ENCODE measurements around the gene NUCKS1. TPM values are rescaled to one million over a fixed set of nuclear protein-coding genes. Genes with fewer than 3 reads are reported as not detected.

NUCKS1 gene
- polyA plus RNA-seq, 1 donor from 2014 or later, result 134 TPM

DNA sequence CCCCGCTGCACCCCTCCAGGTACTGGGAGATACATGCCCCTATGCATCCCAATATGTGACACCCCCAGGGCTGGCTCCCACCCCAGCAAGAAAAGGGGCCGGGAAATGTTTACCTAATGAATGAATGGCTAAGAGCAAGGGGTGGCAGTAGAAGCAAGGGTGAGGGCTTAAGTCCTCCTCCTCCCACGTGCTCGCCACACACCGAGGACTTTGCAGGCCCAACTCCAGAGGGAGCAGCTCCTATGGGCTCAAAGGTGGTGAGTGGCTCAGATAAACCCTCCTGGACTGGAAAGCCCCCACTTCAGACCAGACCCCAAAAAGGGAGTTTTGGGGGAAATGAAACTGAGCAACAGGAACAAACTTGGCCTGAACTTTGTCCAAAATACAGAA, 81.0 kb downstream of the NUCKS1 start:
- no peak overlapping the region for H3K27ac ChIP-seq (ENCODE audit: low read length)

DNA sequence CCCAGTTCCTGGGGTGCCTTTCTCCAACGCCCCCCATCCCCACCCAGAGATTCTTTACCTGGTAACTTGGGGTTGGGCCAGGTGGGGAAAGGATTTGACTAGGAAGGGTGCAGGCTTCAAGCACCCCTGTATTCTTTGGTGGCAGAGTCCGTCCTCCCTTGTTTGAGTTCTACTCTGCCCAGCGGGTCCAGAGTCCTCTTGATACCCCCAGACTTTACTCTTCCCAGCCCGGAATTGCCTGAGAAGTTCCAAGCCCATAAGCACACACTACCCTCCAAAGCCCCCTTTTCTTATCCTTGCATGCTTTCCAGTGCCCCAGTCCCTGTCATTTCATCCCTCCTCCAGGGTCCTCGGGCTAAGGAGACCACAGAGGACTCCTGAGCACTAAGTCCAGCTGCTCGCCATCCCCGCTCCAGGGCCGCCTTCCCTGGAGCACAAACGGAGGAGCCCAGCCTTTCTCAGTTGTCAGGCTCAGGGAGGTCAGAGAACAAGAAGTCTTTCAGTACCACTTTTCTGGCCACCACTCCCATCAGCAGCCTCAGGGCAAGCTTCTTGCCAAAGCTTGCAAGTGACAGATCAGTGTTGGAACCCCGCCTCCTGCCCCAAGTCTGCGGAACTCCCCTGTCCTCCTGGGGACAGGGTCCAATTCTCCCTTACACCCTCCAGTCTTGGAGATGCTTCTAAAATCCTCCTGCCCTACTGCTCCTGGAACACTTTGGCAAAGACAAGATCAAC, 81.9 kb downstream of the NUCKS1 start:
- TF ChIP-seq POLR2AphosphoS5 (IDR thresholded peaks at IDR 0.05), result no peak
- TF ChIP-seq, protein P1, sequence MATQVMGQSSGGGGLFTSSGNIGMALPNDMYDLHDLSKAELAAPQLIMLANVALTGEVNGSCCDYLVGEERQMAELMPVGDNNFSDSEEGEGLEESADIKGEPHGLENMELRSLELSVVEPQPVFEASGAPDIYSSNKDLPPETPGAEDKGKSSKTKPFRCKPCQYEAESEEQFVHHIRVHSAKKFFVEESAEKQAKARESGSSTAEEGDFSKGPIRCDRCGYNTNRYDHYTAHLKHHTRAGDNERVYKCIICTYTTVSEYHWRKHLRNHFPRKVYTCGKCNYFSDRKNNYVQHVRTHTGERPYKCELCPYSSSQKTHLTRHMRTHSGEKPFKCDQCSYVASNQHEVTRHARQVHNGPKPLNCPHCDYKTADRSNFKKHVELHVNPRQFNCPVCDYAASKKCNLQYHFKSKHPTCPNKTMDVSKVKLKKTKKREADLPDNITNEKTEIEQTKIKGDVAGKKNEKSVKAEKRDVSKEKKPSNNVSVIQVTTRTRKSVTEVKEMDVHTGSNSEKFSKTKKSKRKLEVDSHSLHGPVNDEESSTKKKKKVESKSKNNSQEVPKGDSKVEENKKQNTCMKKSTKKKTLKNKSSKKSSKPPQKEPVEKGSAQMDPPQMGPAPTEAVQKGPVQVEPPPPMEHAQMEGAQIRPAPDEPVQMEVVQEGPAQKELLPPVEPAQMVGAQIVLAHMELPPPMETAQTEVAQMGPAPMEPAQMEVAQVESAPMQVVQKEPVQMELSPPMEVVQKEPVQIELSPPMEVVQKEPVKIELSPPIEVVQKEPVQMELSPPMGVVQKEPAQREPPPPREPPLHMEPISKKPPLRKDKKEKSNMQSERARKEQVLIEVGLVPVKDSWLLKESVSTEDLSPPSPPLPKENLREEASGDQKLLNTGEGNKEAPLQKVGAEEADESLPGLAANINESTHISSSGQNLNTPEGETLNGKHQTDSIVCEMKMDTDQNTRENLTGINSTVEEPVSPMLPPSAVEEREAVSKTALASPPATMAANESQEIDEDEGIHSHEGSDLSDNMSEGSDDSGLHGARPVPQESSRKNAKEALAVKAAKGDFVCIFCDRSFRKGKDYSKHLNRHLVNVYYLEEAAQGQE (IDR thresholded peaks at IDR 0.05; ENCODE audit: borderline replicate concordance), result no peak
- no peak for TF ChIP-seq EP300 (conservative IDR thresholded peaks at IDR 0.05; ENCODE audit: poor library complexity, severe bottlenecking)
- TF ChIP-seq TAF1 (IDR thresholded peaks at IDR 0.05; ENCODE audit: low read depth), result no peak
- no peak for TF ChIP-seq SMC3 (conservative IDR thresholded peaks at IDR 0.05; ENCODE audit: poor library complexity)
- H3K36me3 ChIP-seq (ENCODE audit: insufficient read depth, low read length), result no peaks in the 10 kb centered on the region
- no peaks in the 10 kb centered on the region for H4K20me1 ChIP-seq (ENCODE audit: insufficient read depth)
- no peak overlapping the region for H2AFZ ChIP-seq (ENCODE audit: low read depth, low read length)
- no peaks in the 10 kb centered on the region for H3K9me3 ChIP-seq (ENCODE audit: low read length)
- H3F3A ChIP-seq (ENCODE audit: insufficient read depth, low read length, poor library complexity, severe bottlenecking), result peaks cover 5% of the 10 kb centered on the region
- no peaks in the 10 kb centered on the region for H3K9me2 ChIP-seq (ENCODE audit: insufficient read depth, low read length)
- peaks cover 3% of the 10 kb centered on the region for H3K79me2 ChIP-seq (replicated peaks; ENCODE audit: insufficient read depth, low read length)
- H3K4me2 ChIP-seq (ENCODE audit: low read length), result no peak overlapping the region
- no peak overlapping the region for H3K27ac ChIP-seq (ENCODE audit: low read length)
- no peak overlapping the region for H3K4me3 ChIP-seq (ENCODE audit: low read length)
- no peak overlapping the region for H3K9ac ChIP-seq (ENCODE audit: low read length)
- no peaks in the 10 kb centered on the region for H3K27me3 ChIP-seq (ENCODE audit: insufficient read depth, low read depth, low read length)

More for the DNA sequence above, 81.0 kb downstream of the NUCKS1 start:
- H4K20me1 ChIP-seq (ENCODE audit: insufficient read depth), result no peaks in the 10 kb centered on the region
- no peak overlapping the region for H3K4me3 ChIP-seq (ENCODE audit: low read length)
- no peaks in the 10 kb centered on the region for H3K36me3 ChIP-seq (ENCODE audit: insufficient read depth, low read length)
- no peaks in the 10 kb centered on the region for H3K27me3 ChIP-seq (ENCODE audit: insufficient read depth, low read depth, low read length)
- peaks cover 3% of the 10 kb centered on the region for H3K79me2 ChIP-seq (replicated peaks; ENCODE audit: insufficient read depth, low read length)
- TF ChIP-seq POLR2AphosphoS5 (IDR thresholded peaks at IDR 0.05), result no peak
- TF ChIP-seq SMC3 (conservative IDR thresholded peaks at IDR 0.05; ENCODE audit: poor library complexity), result no peak
- TF ChIP-seq TAF1 (IDR thresholded peaks at IDR 0.05; ENCODE audit: low read depth), result no peak
- TF ChIP-seq RAD21 (conservative IDR thresholded peaks at IDR 0.05), result no peak
- H2AFZ ChIP-seq (ENCODE audit: low read depth, low read length), result no peak overlapping the region
- H3K9me2 ChIP-seq (ENCODE audit: insufficient read depth, low read length), result no peaks in the 10 kb centered on the region
- H3K4me2 ChIP-seq (ENCODE audit: low read length), result no peak overlapping the region
- H3K9me3 ChIP-seq (ENCODE audit: low read length), result no peaks in the 10 kb centered on the region
- H3F3A ChIP-seq (ENCODE audit: insufficient read depth, low read length, poor library complexity, severe bottlenecking), result peaks cover 5% of the 10 kb centered on the region
- no peak overlapping the region for H3K9ac ChIP-seq (ENCODE audit: low read length)

DNA sequence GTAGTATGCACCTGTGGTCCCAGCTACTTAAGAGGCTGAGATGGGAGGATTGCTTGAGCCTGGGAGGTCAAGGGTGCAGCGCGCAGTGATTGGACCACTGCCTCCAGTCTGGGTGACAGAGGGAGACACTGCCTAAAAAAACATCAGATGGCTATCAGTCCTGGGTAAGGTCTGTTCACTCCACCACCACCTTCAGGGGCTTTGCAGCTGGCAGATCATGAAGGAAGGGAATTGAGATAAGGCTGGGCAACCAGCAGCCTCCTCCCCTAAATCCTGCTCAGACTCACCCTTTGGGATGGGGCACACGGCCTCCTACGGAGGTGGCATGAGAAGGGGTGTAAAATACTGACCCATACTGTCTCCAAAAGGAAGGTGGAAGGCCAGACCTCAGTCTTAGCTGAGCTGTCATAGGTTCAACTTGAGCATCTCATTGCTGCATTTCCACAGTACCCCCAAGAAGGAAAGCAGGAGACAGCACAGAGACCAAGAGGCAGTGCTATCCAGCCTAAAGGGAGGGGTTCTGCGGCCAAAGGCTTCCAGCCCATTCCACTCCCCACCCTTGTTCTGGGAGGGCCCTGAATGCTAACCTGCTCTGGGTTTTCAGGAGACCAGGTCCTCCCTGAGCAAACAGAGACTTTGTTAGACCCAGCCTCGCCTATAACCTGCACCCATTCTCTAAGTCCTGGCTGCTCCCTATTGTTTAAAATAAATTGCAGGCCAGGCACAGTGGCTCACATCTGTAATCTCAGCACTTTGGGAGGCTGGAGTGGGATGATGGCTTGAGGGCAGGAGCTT, 83.4 kb downstream of the NUCKS1 start:
- no peak overlapping the region for H2AFZ ChIP-seq (ENCODE audit: low read depth, low read length)
- no peaks in the 10 kb centered on the region for H3K27me3 ChIP-seq (ENCODE audit: insufficient read depth, low read depth, low read length)
- no peak overlapping the region for H3K4me3 ChIP-seq (ENCODE audit: low read length)
- H3K36me3 ChIP-seq (ENCODE audit: insufficient read depth, low read length), result no peaks in the 10 kb centered on the region
- peaks cover 5% of the 10 kb centered on the region for H3F3A ChIP-seq (ENCODE audit: insufficient read depth, low read length, poor library complexity, severe bottlenecking)
- no peak overlapping the region for H3K4me2 ChIP-seq (ENCODE audit: low read length)
- H3K9ac ChIP-seq (ENCODE audit: low read length), result no peak overlapping the region
- no peaks in the 10 kb centered on the region for H4K20me1 ChIP-seq (ENCODE audit: insufficient read depth)
- no peaks in the 10 kb centered on the region for H3K9me3 ChIP-seq (ENCODE audit: low read length)
- H3K79me2 ChIP-seq (replicated peaks; ENCODE audit: insufficient read depth, low read length), result peaks cover 3% of the 10 kb centered on the region
- no peak overlapping the region for H3K27ac ChIP-seq (ENCODE audit: low read length)
- no peaks in the 10 kb centered on the region for H3K9me2 ChIP-seq (ENCODE audit: insufficient read depth, low read length)
- TF ChIP-seq RAD21 (conservative IDR thresholded peaks at IDR 0.05) (no peak), TAF1 (IDR thresholded peaks at IDR 0.05; ENCODE audit: low read depth) (no peak), MXI1 (conservative IDR thresholded peaks at IDR 0.05; ENCODE audit: poor library complexity, severe bottlenecking) (no peak), POLR2AphosphoS5 (IDR thresholded peaks at IDR 0.05) (no peak), EZH2 (IDR thresholded peaks at IDR 0.05; ENCODE audit: borderline replicate concordance, insufficient read depth, low read length, poor library complexity, severe bottlenecking) (no peak), SMC3 (conservative IDR thresholded peaks at IDR 0.05; ENCODE audit: poor library complexity) (no peak), CTCF (IDR thresholded peaks at IDR 0.05; ENCODE audit: poor library complexity, severe bottlenecking) (no peak), EP300 (conservative IDR thresholded peaks at IDR 0.05; ENCODE audit: poor library complexity, severe bottlenecking) (no peak)
- TF ChIP-seq, protein P1 (IDR thresholded peaks at IDR 0.05; ENCODE audit: borderline replicate concordance), result no peak

Data from neural cell (in vitro differentiated cells).